Activated CD8-positive, alpha-beta memory T cell treated with anti-CD3 and anti-CD28 coated beads for 4 hours (primary cell): ENCODE results near the gene SYNM.

ENCODE experiments used
- DNase-seq, 2 donors: peaks; one replicate each; pipeline ENCODE4 v3.0.0-alpha.2; 2020; ENCODE audit warnings: low read depth in 2 of 2

The SYNM gene

GRCh38 chr15:99122831-99123712, 18.2 kb downstream of the SYNM start:
- DNase-seq = no peak

- DNase-seq = no peak
Measured at GRCh38 chr15:99123713-99124451, 19.0 kb downstream of the SYNM start.

GRCh38 chr15:99124641-99125040, 19.8 kb downstream of the SYNM start:
- DNase-seq = no peak

GRCh38 chr15:99125061-99125891, 20.4 kb downstream of the SYNM start:
- no peak for DNase-seq

DNA sequence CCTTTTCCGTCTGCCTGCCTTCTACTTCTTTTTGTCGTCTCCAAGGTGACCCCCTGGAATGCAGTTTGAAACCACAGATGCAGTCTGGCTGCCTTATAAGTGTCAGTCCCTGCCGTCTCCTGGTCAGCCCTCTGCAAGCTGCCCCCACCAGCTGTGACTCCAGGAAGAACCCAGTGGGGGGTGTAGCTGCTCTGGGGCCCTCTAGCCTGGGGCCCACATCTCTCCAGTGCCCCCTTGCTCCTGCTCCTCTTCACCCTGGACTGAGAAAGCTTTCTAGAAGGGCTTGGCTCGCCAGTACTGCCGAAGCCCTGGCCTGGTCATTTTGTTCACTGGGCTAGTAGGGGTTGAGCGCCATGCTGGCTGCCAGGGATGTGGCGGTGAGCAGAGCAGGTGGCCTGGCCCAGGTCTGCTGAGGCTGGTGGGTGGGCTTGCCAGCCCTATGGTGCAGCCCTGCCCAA, 21.3 kb downstream of the SYNM start:
- DNase-seq = no peak

- no peak for DNase-seq
Measured at GRCh38 chr15:99126930-99127329, 22.1 kb downstream of the SYNM start.

- DNase-seq = no peak
Measured at GRCh38 chr15:99127773-99128172, 22.9 kb downstream of the SYNM start.

- DNase-seq = no peak
Measured at GRCh38 chr15:99128411-99128810, 23.5 kb downstream of the SYNM start.

- no peak for DNase-seq
Measured at GRCh38 chr15:99129644-99130043, 24.8 kb downstream of the SYNM start.

GRCh38 chr15:99130314-99130713, 25.4 kb downstream of the SYNM start:
- DNase-seq = no peak

DNA sequence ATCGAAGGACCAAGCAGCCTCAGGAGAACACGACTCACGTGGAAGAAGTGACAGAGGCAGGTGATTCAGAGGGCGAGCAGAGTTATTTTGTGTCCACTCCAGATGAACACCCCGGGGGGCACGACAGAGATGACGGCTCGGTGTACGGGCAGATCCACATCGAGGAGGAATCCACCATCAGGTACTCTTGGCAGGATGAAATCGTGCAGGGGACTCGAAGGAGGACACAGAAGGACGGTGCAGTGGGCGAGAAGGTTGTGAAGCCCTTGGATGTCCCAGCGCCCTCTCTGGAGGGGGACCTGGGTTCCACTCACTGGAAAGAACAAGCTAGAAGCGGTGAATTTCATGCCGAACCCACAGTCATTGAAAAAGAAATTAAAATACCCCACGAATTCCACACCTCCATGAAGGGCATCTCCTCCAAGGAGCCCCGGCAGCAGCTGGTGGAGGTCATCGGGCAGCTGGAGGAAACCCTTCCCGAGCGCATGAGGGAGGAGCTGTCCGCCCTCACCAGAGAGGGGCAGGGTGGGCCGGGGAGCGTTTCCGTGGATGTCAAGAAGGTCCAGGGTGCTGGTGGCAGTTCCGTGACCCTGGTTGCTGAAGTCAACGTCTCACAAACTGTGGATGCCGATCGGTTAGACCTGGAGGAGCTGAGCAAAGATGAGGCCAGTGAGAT, 26.0 kb downstream of the SYNM start:
- DNase-seq = no peak

- DNase-seq = no peak
Measured at GRCh38 chr15:99131441-99132023, 26.7 kb downstream of the SYNM start.

- DNase-seq = no peak
Measured at GRCh38 chr15:99132122-99132521, 27.2 kb downstream of the SYNM start.

DNA sequence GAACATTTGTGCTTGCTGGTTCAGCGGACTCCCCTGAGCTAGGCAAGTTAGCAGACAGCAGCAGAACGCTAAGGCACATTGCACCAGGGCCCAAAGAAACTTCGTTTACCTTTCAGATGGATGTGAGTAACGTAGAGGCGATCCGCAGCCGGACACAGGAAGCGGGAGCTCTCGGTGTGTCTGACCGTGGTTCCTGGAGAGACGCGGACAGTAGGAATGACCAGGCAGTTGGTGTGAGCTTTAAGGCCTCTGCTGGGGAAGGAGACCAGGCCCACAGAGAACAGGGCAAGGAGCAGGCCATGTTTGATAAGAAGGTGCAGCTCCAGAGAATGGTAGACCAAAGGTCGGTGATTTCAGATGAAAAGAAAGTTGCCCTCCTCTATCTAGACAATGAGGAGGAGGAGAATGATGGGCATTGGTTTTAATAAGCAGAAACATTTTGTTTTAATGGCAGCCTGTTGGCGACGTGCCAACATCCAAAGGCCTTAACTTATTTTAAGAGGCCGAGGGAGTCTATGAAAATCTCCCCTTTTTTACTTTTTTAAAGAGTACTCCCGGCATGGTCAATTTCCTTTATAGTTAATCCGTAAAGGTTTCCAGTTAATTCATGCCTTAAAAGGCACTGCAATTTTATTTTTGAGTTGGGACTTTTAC, 27.9 kb downstream of the SYNM start:
- no peak for DNase-seq

GRCh38 chr15:99134317-99134821, 29.5 kb downstream of the SYNM start:
- no peak for DNase-seq

DNA sequence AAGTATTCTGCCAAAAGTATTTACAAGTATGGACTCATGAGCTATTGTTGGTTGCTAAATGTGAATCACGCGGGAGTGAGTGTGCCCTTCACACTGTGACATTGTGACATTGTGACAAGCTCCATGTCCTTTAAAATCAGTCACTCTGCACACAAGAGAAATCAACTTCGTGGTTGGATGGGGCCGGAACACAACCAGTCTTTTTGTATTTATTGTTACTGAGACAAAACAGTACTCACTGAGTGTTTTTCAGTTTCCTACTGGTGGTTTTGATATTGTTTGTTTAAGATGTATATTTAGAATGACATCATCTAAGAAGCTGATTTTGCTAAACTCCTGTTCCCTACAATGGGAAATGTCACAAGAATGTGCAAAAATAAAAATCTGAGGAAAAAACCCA, 30.3 kb downstream of the SYNM start:
- DNase-seq = no peak

DNA sequence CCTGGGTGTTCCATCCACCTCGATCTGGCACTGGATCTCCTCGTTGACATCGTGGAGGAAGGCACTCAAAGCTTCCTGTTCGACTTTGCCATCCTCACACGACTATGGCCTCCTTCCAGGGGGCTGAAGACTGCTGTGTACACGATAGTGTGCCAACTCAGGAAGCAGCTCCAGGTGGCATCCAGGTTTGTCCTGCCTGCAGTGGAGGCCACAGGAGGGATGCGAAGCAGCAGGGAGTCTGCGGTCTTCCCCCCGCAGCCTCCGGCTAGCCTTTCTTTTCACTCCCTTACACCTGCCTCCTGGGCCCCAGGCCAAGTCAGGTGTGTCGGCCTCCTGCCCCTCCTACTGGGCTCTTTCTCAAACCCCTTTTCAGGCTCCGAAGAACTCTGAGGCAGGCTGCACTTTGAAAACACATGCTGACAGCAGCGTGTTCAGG, 32.2 kb downstream of the SYNM start:
- DNase-seq = no peak

GRCh38 chr15:99137877-99138276, 33.0 kb downstream of the SYNM start:
- DNase-seq = no peak

DNA sequence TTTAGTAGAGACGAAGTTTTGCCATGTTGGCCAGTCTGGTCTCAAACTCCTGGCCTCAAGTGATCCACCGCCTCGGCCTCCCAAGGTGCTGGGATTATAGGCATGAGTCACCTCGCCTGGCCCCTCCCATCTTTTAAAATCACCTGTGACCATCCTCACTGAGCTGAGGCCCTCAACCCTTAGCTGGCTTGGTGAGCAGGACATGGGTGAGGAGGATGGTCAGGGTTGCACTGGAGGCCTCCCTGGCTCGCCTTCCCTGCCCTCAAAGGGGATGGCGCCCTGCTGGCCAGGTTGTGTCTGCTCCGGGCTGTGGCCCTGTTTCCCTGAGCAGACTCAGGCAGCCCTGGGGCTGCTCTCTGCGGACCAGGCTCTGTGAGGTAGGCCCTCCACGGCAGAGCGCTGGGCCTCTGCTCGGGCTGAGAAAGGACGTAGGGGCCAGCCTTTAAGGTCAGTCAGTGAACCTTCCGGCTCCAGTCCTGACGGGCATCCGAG, 33.7 kb downstream of the SYNM start:
- no peak for DNase-seq

DNA sequence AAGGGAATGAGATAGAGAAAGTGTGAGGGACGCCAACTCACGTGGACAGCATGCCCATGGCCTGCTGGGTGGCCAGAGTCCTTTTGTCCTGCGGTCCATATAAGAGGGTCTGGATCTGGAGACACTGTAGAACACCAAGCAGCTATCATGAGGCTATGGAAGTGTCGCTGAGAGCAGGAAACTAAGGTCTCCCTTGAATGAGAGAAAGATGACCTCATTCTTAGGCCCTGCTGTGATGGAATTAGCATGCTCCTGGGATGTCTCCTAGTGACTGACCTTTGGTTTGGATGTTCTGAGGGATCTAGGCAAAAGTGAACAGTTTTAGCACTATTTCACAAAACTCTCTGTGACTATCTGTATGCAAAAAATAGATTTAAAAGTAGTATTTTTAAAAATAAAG, 34.4 kb downstream of the SYNM start:
- DNase-seq = no peak
